ENCODE data around the gene KRT31. TPM values are rescaled to one million over a fixed set of nuclear protein-coding genes. Genes with fewer than 3 reads are reported as not detected.
"Not testable (repeated sequence)": the region's sequence is repeated elsewhere in the genome, so short reads cannot be mapped to it uniquely, and the experiment has no call there.

KRT31 gene
- total and polyA plus RNA-seq, 12 donors: 0.01 TPM; not detected in 11

DNA sequence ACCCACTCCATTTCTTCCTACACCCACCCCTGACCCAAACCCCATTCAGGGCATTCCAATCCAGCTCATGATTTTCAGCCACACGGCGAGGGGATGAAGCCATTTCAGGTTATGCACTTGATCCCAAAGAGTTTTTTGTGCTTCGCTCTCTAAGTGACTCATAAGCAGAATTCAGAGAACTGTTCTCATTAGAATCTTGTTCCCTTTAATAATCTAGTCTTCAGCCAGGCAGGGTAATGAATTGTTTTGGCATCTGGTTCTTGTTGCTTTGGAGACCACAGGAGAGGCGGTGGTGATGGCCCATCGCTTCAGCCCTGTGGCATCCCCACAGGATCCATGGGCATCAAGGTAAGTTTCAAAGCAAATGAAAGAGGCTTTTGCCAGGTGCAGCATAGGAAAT, 4.8 kb upstream of the KRT31 start:
- intact Hi-C loops (cut with DNase I): no loop called here
- no peak overlapping the region for H3K27ac ChIP-seq
- ATAC-seq: no peak
- no peaks in the 10 kb centered on the region for H3K36me3 ChIP-seq
- H3K9me3 ChIP-seq: no peaks in the 10 kb centered on the region
- TF ChIP-seq, protein P1, sequence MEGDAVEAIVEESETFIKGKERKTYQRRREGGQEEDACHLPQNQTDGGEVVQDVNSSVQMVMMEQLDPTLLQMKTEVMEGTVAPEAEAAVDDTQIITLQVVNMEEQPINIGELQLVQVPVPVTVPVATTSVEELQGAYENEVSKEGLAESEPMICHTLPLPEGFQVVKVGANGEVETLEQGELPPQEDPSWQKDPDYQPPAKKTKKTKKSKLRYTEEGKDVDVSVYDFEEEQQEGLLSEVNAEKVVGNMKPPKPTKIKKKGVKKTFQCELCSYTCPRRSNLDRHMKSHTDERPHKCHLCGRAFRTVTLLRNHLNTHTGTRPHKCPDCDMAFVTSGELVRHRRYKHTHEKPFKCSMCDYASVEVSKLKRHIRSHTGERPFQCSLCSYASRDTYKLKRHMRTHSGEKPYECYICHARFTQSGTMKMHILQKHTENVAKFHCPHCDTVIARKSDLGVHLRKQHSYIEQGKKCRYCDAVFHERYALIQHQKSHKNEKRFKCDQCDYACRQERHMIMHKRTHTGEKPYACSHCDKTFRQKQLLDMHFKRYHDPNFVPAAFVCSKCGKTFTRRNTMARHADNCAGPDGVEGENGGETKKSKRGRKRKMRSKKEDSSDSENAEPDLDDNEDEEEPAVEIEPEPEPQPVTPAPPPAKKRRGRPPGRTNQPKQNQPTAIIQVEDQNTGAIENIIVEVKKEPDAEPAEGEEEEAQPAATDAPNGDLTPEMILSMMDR (IDR thresholded peaks at IDR 0.05): no peak
- H3K27me3 ChIP-seq: peaks cover 0 to 10% (median 0%) of the 10 kb centered on the region in 7 donors
- peaks cover 0 to 16% (median 0%) of the 10 kb centered on the region in 9 donors for H3K4me1 ChIP-seq
- no peak for DNase-seq
- 89 to 90% methylated on average over 5 of the region's 5 CpGs for WGBS, 2 donors
- H3K4me3 ChIP-seq: no peak overlapping the region

DNA sequence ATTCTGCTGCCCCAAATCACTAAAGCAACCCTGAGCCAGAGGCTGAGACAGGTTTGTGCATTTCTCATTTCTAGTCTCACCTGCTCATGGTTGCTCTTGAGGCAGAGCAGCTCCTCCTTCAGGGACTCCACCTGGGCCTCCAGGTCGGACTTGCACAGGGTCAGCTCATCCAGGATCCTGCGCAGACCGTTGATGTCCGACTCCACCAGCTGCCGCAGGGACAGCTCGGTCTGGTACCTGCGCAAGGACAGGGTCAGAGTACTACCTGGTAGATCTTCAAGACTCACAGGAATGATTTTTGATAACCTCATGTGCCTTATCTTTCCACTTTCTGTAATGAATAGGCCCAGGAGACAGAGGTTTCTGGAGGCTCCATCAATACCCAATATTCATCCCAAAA, 1.1 kb downstream of the KRT31 start:
- H3K4me3 ChIP-seq: no peak overlapping the region
- ATAC-seq: no peak

DNA sequence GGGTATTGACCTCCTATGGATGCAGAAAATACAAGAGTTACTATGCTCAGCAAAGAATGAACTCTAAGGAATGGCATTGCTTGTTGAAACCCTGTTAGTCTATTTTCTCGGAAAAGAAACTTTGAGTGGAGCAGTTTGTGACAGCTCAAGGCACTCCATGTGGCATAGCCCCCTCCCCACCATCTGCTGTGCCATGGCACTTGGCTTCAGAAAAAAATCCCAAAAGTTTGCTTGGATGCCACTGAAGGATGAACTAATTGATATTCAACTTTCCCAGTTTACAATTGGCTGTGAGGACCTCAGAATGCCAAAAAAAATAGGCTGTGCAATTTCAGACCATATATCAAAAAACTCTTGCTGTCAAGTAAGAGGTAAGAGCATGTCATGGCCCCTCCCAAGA, 1.8 kb downstream of the KRT31 start:
- no peaks in the 10 kb centered on the region for H3K36me3 ChIP-seq
- H3K27me3 ChIP-seq: peaks cover 0 to 20% (median 0%) of the 10 kb centered on the region in 7 donors
- peaks cover 0 to 16% (median 12%) of the 10 kb centered on the region in 9 donors for H3K4me1 ChIP-seq
- WGBS, 2 donors: 93 to 97% methylated on average over 1 of the region's 1 CpG
- no peak for DNase-seq
- H3K27ac ChIP-seq: no peak overlapping the region
- H3K9me3 ChIP-seq: no peaks in the 10 kb centered on the region
- TF ChIP-seq, protein P1 (IDR thresholded peaks at IDR 0.05): no peak
- intact Hi-C loops (cut with DNase I): loop anchor here in 1 of 10 donors (10.0 kb wide), 1 partner anchor 59 kb away; no protein-coding TSS in a partner anchor
- no peak for ATAC-seq
- H3K4me3 ChIP-seq: no peak overlapping the region

More for the DNA sequence above, 1.1 kb downstream of the KRT31 start:
- TF ChIP-seq, protein P1 (IDR thresholded peaks at IDR 0.05): no peak
- intact Hi-C loops (cut with DNase I): loop anchor here in 1 of 10 donors (10.0 kb wide), 1 partner anchor 58 kb away; no protein-coding TSS in a partner anchor
- peaks cover 0 to 16% (median 12%) of the 10 kb centered on the region in 9 donors for H3K4me1 ChIP-seq
- 90 to 94% methylated on average over 7 of the region's 7 CpGs for WGBS, 2 donors
- peaks cover 0 to 17% (median 0%) of the 10 kb centered on the region in 7 donors for H3K27me3 ChIP-seq
- no peaks in the 10 kb centered on the region for H3K36me3 ChIP-seq
- H3K9me3 ChIP-seq: no peaks in the 10 kb centered on the region
- H3K27ac ChIP-seq: no peak overlapping the region
- no peak for DNase-seq

DNA sequence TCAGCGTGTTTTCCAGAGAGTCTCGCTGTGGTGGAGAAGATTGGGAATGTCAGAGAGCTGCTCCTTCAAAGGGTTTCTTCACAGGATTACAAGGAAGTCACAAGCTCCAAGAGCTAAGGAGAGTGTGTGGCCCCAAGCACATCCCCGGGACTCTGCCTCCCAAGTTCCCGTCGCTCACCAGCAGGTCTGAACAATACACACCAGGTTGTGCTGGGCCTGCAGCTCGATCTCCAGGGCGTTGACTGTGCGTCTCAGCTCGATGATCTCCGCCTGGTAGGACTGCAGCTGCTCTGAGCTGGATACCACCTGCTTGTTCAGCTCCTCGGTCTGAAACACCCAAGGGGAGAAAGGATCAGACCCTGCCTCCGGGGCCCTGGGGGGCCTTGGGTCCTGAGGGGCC, 2.4 kb downstream of the KRT31 start:
- H3K9me3 ChIP-seq, H3K4me3 ChIP-seq, H3K36me3 ChIP-seq, H3K27ac ChIP-seq, DNase-seq, ATAC-seq: not testable (repeated sequence)
- peaks cover 0 to 16% (median 12%) of the 10 kb centered on the region in 9 donors for H3K4me1 ChIP-seq
- H3K27me3 ChIP-seq: peaks cover 0 to 22% (median 0%) of the 10 kb centered on the region in 7 donors
- WGBS, 2 donors: 86 to 89% methylated on average over 10 to 12 of the region's 12 CpGs
- intact Hi-C loops (cut with DNase I): loop anchor here in 1 of 10 donors (10.0 kb wide), 1 partner anchor 60 kb away; no protein-coding TSS in a partner anchor

All from heart right ventricle (tissue), 16 donors.